GM12892 (cell line): ENCODE data around the gene HMCN1.

Experiments used
- POLR2AphosphoS5 ChIP-seq: IDR thresholded peaks from 2 replicates; pipeline ENCODE4 v1.6.1; 2011; ENCODE audit warnings: low read depth, low read length, control low read depth
- TAF1 ChIP-seq: IDR thresholded peaks from 2 replicates; pipeline ENCODE4 v1.6.1; 2011; ENCODE audit warnings: low read depth, mild to moderate bottlenecking, control low read depth, low read length, borderline replicate concordance

GRCh38 chr1:185834371-185834905, 100.2 kb downstream of the HMCN1 start:
- TF ChIP-seq POLR2AphosphoS5 = no peak
- no peak for TF ChIP-seq TAF1
